RWPE2 (cell line): ENCODE results near the gene ADCY1.

Source experiments
- ATAC-seq: fragments of 200-7000 bp; cut with Tn5 transposase; 3 replicates; pipeline ENCODE4 v1.9.1; 2021; ENCODE audit warnings: low read depth
- DNase-seq: peaks from one replicate; pipeline ENCODE4 v3.0.0-alpha.2; 2020; ENCODE audit warnings: low spot score
- H3K27ac ChIP-seq: fragments of 450-650 bp; 2 replicates; pipeline ENCODE4 v1.5.1; 2017; ENCODE audit warnings: mild to moderate bottlenecking; ENCODE audit not compliant: poor library complexity, severe bottlenecking
- H3K27me3 ChIP-seq: fragments of 250-450 bp; sonication (Bioruptor Pico); 2 replicates; pipeline ENCODE4 v1.5.1; 2021; ENCODE audit warnings: mild to moderate bottlenecking, moderate library complexity; ENCODE audit not compliant: insufficient read depth, poor library complexity, severe bottlenecking
- H3K36me3 ChIP-seq: fragments of 250-450 bp; sonication (Bioruptor Pico); 2 replicates; pipeline ENCODE4 v1.5.1; 2020; ENCODE audit warnings: low read depth, mild to moderate bottlenecking, moderate library complexity
- H3K4me1 ChIP-seq: fragments of 250-450 bp; sonication (Bioruptor Pico); 2 replicates; pipeline ENCODE4 v1.5.1; 2021; ENCODE audit warnings: mild to moderate bottlenecking, moderate library complexity; ENCODE audit not compliant: insufficient read depth, poor library complexity, severe bottlenecking
- H3K4me3 ChIP-seq: fragments of 250-450 bp; sonication (Bioruptor Pico); 2 replicates; pipeline ENCODE4 v1.5.1; 2021; ENCODE audit warnings: mild to moderate bottlenecking, moderate library complexity; ENCODE audit not compliant: severe bottlenecking
- H3K9me3 ChIP-seq: fragments of 250-450 bp; sonication (Bioruptor Pico); 2 replicates; pipeline ENCODE4 v1.5.1; 2021; ENCODE audit warnings: mild to moderate bottlenecking, moderate library complexity; ENCODE audit not compliant: severe bottlenecking
- CTCF ChIP-seq: fragments of 450-650 bp; IDR thresholded peaks from one replicate; pipeline ENCODE4 v1.5.1; 2017; ENCODE audit warnings: mild to moderate bottlenecking, moderate library complexity; ENCODE audit not compliant: poor library complexity, severe bottlenecking

The ADCY1 gene

GRCh38 chr7:45594745-45595535 lies 20.8 kb downstream of the ADCY1 start:
- ATAC-seq (no peak), DNase-seq (peak; percentile 11)
- H3K27me3 ChIP-seq, result peaks cover 5% of the 10 kb centered on the region
- H3K4me3 ChIP-seq, result no peak overlapping the region
- no peaks in the 10 kb centered on the region for H3K9me3 ChIP-seq
- H3K36me3 ChIP-seq, result no peaks in the 10 kb centered on the region
- H3K4me1 ChIP-seq, result no peaks in the 10 kb centered on the region
- no peak overlapping the region for H3K27ac ChIP-seq
- TF ChIP-seq CTCF, result no peak

- no peak overlapping the region for H3K27ac ChIP-seq
- no peak overlapping the region for H3K4me3 ChIP-seq
- no peak for ATAC-seq
- no peaks in the 10 kb centered on the region for H3K4me1 ChIP-seq
- H3K27me3 ChIP-seq, result no peaks in the 10 kb centered on the region
- no peaks in the 10 kb centered on the region for H3K36me3 ChIP-seq
- TF ChIP-seq CTCF, result no peak
- peak; percentile 29 for DNase-seq
- H3K9me3 ChIP-seq, result no peaks in the 10 kb centered on the region
Measured at GRCh38 chr7:45595809-45596664, 21.9 kb downstream of the ADCY1 start.

- Histone ChIP-seq H3K27ac (no peak overlapping the region), H3K36me3 (no peaks in the 10 kb centered on the region), H3K4me1 (no peaks in the 10 kb centered on the region), H3K4me3 (no peak overlapping the region), H3K9me3 (no peaks in the 10 kb centered on the region), H3K27me3 (no peaks in the 10 kb centered on the region)
- ATAC-seq (no peak), DNase-seq (no peak)
- TF ChIP-seq CTCF, result no peak
Measured at GRCh38 chr7:45596665-45597095, 22.5 kb downstream of the ADCY1 start.

GRCh38 chr7:45597286-45597984 lies 23.3 kb downstream of the ADCY1 start:
- Histone ChIP-seq H3K4me3 (no peak overlapping the region), H3K27me3 (no peaks in the 10 kb centered on the region), H3K36me3 (no peaks in the 10 kb centered on the region), H3K9me3 (no peaks in the 10 kb centered on the region), H3K4me1 (no peaks in the 10 kb centered on the region), H3K27ac (no peak overlapping the region)
- ATAC-seq, result no peak
- peak; percentile 11 for DNase-seq
- TF ChIP-seq CTCF, result no peak
